HepG2 (cell line): Measurements from ENCODE around the gene ANAPC2. TPM values are rescaled to one million over a fixed set of nuclear protein-coding genes. Genes with fewer than 3 reads are reported as not detected.

Source experiments
- AFF4 ChIP-seq: sonication (generic); formaldehyde crosslinking; IDR thresholded peaks from 2 replicates; pipeline ENCODE4 v1.4.0; 2020; ENCODE audit warnings: missing genetic modification reagents
- ATRX ChIP-seq: sonication (generic); formaldehyde crosslinking; IDR thresholded peaks from 2 replicates; pipeline ENCODE4 v1.4.0; 2020; ENCODE audit warnings: missing genetic modification reagents, borderline replicate concordance
- FOXA1 ChIP-seq, 2 experiments: fragments of 450-650 bp in 1 of 2; sonication (generic) in 1 of 2; formaldehyde crosslinking in 1 of 2; IDR thresholded peaks; 2 replicates each; pipeline versions ENCODE4 v1.4.0 to v1.6.1; 2016 to 2020; ENCODE audit warnings: missing genetic modification reagents in 1 of 2
- KDM5B ChIP-seq: sonication (generic); formaldehyde crosslinking; IDR thresholded peaks from 2 replicates; pipeline ENCODE4 v1.4.0; 2020; ENCODE audit warnings: missing genetic modification reagents, mild to moderate bottlenecking, borderline replicate concordance
- RBM22 ChIP-seq: fragments of 200-400 bp; formaldehyde crosslinking; optimal IDR thresholded peaks from 2 replicates; pipeline ENCODE3; 2017; ENCODE audit warnings: mild to moderate bottlenecking, low read length, moderate library complexity
- TBX3 ChIP-seq: fragments of 450-650 bp; IDR thresholded peaks from 2 replicates; pipeline ENCODE4 v1.6.1; 2017; ENCODE audit warnings: antibody characterized with exemption, mild to moderate bottlenecking, inconsistent platforms, borderline replicate concordance
- ZNF335 ChIP-seq: sonication (generic); formaldehyde crosslinking; IDR thresholded peaks from 2 replicates; pipeline ENCODE4 v1.4.0; 2020; ENCODE audit warnings: missing genetic modification reagents
- ZNF501 ChIP-seq: sonication (generic); formaldehyde crosslinking; IDR thresholded peaks from 2 replicates; pipeline ENCODE4 v1.5.1; 2020; ENCODE audit warnings: mild to moderate bottlenecking, moderate library complexity, missing genetic modification reagents
- ZNF761 ChIP-seq: sonication (generic); formaldehyde crosslinking; conservative IDR thresholded peaks from 2 replicates; pipeline ENCODE4 v1.4.0; 2020; ENCODE audit warnings: mild to moderate bottlenecking, missing genetic modification reagents
- ZSCAN25 ChIP-seq: sonication (generic); formaldehyde crosslinking; IDR thresholded peaks from 2 replicates; pipeline ENCODE4 v1.8.0; 2022; ENCODE audit warnings: mild to moderate bottlenecking, missing genetic modification reagents
- polyA plus RNA-seq, 8 experiments: library from polyadenylated mRNA; depleted of rRNA in 3 of 8; stranded (reverse) in 7 of 8; unstranded in 1 of 8; fragments of >200 nt; fragmentation: Illumina TruSeq in 4 of 8; extraction: Trizol in 4 of 8; gene quantifications; 2 replicates each; pipeline versions ENCODE4 v1.2.1 to v1.2.3, GENCODE V29; 2011 to 2016; ENCODE audit warnings: low read depth in 4 of 8, missing spikeins in 1 of 8, mixed read lengths in 1 of 8; ENCODE audit not compliant: insufficient read depth in 1 of 8
- total RNA-seq, 5 experiments: library from RNA; depleted of rRNA; stranded (reverse); fragments of >200 nt; fragmentation: Illumina TruSeq; extraction: Trizol; gene quantifications; 2 replicates each; pipeline ENCODE4 v1.2.3, GENCODE V29; 2016; ENCODE audit warnings: low read depth in 1 of 5

Gene ANAPC2
- total and polyA plus RNA-seq, 2 of the 13 experiments (the other 11 are each of a cell fraction or from before 2014, with no cell fraction given) = 12.3 to 15.4 TPM

GRCh38 chr9:137228968-137229896 is 40.9 kb upstream of the ANAPC2 start (continued):
- TF ChIP-seq TBX3 (no peak), AFF4 (CRISPR knock-in tag) (no peak), FOXA1 (IDR thresholded peaks at IDR 0.05) (no peak), FOXA1 (CRISPR knock-in tag; IDR thresholded peaks at IDR 0.05) (no peak), ZSCAN25 (CRISPR knock-in tag) (peak; percentile 58; the same call in 1 of the 2 replicates), KDM5B (peak; percentile 34; the same call in 1 of the 2 replicates), RBM22 (peak; percentile 10), ZNF761 (CRISPR knock-in tag) (0 out of 2 replicates have a peak, but pooled peaks have one; percentile 9), ATRX (CRISPR knock-in tag) (no peak), ZNF335 (CRISPR knock-in tag) (0 out of 2 replicates have a peak, but pooled peaks have one; percentile 53), ZNF501 (CRISPR knock-in tag) (0 out of 2 replicates have a peak, but pooled peaks have one; percentile 21)
